GM12872 (cell line): ENCODE data around the gene TRABD.

Experiments
- TF ChIP-seq, protein P1 (sequence below): IDR thresholded peaks from 3 replicates; pipeline ENCODE4 v1.5.1; 2011; ENCODE audit warnings: low read depth, mild to moderate bottlenecking, low read length, moderate library complexity; ENCODE audit not compliant: insufficient read depth

Gene TRABD, protein sequence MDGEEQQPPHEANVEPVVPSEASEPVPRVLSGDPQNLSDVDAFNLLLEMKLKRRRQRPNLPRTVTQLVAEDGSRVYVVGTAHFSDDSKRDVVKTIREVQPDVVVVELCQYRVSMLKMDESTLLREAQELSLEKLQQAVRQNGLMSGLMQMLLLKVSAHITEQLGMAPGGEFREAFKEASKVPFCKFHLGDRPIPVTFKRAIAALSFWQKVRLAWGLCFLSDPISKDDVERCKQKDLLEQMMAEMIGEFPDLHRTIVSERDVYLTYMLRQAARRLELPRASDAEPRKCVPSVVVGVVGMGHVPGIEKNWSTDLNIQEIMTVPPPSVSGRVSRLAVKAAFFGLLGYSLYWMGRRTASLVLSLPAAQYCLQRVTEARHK

DNA sequence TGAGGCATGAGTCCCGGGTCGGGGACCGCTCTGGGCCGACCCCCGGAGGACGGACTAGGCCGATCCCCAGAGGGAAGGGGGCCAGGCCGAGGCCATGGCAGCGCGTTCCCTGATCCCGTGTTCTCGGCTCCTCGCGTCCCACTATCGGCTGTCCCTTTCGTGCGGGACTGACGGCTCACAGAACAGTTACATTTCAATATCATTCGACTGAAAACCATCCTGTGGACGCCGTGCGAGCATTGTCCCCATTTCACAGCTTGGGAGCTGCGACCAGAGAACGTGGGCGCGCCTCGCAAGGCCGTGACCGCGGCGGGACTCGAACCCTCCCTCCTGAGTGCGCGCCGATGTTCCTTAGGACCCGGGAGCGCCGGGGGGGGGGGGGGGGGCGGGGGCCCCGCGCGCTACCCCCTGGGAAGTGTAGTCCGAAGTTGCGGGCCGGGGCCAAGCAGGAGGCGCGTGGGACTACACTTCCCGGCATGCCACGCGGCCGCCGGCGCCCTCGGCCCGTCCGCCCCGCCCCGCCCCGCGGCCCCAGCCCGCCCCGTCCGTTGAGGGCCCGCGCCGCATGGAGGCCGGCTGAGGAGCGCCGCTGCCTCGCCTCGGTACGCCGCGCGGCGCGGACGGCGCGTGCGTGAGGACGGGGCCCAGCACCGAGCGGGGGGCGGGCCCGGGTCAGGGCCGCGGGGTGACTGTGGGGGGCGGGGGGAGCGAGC is at the start of gene TRABD:
TSS of gene TRABD (plus strand) at position 539 of the 713 bp plus-strand sequence. CDS start 7,148 bp downstream, outside the sequence.
- TF ChIP-seq, protein P1, sequence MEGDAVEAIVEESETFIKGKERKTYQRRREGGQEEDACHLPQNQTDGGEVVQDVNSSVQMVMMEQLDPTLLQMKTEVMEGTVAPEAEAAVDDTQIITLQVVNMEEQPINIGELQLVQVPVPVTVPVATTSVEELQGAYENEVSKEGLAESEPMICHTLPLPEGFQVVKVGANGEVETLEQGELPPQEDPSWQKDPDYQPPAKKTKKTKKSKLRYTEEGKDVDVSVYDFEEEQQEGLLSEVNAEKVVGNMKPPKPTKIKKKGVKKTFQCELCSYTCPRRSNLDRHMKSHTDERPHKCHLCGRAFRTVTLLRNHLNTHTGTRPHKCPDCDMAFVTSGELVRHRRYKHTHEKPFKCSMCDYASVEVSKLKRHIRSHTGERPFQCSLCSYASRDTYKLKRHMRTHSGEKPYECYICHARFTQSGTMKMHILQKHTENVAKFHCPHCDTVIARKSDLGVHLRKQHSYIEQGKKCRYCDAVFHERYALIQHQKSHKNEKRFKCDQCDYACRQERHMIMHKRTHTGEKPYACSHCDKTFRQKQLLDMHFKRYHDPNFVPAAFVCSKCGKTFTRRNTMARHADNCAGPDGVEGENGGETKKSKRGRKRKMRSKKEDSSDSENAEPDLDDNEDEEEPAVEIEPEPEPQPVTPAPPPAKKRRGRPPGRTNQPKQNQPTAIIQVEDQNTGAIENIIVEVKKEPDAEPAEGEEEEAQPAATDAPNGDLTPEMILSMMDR, result no peak

DNA sequence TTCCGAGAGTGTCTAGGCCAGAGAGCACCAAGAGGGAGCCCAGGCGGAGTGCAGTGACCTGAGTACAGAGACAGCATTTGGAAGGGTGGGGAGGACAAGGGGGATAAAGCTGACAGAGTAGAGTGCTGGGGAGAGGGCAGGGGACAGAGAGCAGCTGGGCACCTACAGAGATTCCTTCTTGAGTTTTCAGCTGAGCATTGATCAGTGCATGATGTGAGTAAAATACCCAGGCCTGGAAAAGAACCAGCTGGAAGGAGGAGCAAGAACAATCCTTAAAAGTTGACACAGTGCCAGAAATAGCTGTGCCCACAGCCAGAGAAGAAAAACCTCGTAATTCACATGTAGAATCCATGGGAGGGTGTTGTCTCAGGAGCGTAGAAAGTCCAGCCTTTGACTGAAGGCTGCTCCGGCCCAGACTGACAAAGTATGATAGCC is 49.1 kb upstream of the TRABD start:
- TF ChIP-seq, protein P1, result no peak

DNA sequence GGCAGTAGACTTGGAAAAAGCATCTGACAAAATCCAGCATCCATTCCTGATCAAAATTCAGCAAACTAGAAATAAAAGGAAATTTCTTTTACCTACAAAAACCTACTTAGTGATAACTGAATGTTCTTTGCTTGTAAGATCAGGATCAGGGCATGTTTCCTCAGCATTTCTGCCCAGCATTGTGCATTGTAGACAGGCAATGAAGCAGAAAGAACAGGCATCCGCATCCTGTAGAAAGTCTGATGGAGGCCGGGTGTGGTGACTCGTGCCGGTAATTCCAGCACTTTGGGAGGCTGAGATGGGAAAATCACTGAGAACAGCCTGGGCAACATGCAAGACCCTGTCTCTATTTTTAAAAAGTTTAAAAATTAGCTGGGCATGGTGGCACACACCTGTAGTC is 47.7 kb upstream of the TRABD start:
- TF ChIP-seq, protein P1, result no peak

DNA sequence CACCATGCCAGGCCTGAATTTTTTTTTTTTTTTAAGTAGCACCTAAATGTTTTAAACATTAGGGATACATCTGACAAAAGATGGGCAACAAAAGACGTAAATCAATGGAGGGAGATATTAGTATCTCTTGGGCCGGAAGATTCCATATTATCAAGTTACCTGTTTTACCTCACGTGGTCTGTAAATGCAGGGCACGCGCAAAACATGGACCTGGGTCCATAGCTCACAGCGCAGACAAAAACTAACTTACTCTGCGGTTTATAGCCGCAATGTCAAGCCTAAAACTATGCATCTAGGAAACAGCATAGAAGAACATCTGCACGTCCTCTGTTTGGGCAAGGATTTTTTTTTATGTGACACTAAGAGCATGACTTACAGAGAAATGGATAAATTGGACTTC is 46.7 kb upstream of the TRABD start:
- TF ChIP-seq, protein P1, result no peak

DNA sequence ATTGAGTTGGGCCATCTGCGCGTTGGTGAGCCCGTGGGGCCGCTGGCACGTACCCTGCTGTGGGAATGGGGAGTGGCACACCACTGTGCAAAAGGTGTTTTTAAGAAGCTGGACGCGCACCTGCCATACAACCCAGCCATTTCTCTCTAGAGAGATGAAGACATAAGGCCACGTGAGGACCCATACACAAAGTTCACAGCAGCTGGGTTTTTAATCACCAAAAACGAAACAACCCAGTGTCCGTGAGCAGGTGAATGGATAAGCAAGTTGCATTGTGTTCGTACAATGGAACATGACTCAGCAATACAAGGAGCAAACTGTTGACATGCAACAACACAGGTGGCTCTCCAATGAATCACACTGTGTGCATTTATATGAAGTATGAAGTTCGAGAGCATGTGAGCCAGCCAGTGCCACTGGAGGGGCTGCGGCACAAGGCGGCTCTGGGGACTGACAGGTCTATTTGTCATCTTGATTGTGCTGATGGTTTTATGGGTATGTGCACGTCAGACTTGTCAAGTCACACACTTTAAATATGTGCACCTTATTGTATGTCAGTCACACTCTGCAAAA is 45.8 kb upstream of the TRABD start:
- TF ChIP-seq, protein P1, result no peak

DNA sequence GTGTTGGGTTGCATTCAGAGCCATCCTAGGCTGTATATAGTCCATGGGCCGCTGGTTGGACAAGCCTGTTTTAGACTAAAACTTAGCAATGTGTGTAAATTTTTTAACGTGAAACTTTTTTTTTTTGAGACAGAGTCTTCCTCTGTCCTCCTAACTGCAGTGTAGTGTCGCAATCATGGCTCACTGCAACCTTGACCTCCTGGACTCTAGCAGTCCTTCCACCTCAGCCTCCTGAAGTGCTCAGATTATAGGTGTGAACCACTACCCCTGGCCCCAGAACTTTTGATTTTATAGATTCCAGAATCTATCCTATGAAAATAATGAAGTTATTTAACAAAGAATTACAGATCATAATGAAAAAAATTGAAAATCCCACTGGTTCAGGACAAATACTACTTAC is 45.1 kb upstream of the TRABD start:
- TF ChIP-seq, protein P1, result no peak

DNA sequence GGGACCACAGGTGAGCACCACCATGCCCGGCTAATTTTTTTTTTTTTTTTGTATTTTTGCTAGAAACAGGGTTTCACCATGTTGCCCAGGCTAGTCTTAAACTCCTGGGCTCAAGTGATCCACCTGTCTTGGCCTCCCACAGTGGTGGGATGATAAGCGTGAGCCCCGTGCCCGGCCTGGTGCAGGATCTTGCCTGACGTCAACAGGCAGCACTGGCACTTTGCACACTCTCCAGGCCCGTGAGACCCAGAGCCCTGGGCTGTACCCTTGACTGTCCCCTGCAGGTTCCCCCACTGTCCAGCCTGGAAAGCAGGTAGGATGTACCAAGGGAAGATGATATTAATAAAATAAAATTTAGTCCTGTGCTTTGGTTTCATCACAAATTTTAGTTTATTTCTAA is 44.3 kb upstream of the TRABD start:
- TF ChIP-seq, protein P1, result no peak
